ENCODE data around the gene UNC93B1.

DNA sequence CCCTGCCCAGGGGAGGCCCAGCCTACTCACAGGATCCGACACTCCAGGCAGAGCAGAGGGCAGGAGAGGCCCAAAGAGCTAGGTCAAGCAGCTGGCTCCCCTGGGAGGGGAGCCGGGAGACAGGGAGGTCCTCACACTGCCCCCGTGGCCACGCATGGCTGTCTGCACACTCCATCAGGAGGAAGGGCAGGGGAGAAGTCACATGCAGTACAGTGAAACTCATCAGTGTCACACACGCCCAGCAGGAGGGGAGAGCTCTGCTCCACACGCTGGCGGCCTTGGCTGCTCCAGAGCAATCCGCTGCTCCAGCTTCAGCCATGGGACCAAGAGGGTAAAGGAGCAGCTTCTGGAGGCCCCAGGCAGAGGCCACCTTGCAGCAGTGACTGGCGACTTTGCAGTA lies 49.2 kb upstream of the UNC93B1 start:
- TF ChIP-seq, protein P1, sequence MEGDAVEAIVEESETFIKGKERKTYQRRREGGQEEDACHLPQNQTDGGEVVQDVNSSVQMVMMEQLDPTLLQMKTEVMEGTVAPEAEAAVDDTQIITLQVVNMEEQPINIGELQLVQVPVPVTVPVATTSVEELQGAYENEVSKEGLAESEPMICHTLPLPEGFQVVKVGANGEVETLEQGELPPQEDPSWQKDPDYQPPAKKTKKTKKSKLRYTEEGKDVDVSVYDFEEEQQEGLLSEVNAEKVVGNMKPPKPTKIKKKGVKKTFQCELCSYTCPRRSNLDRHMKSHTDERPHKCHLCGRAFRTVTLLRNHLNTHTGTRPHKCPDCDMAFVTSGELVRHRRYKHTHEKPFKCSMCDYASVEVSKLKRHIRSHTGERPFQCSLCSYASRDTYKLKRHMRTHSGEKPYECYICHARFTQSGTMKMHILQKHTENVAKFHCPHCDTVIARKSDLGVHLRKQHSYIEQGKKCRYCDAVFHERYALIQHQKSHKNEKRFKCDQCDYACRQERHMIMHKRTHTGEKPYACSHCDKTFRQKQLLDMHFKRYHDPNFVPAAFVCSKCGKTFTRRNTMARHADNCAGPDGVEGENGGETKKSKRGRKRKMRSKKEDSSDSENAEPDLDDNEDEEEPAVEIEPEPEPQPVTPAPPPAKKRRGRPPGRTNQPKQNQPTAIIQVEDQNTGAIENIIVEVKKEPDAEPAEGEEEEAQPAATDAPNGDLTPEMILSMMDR (conservative IDR thresholded peaks at IDR 0.05; ENCODE audit: low read depth, low read length): no peak
- TF ChIP-seq EZH2 (IDR thresholded peaks at IDR 0.05; ENCODE audit: borderline replicate concordance, low read depth, low read length, poor library complexity, severe bottlenecking): no peak
